ENCODE measurements around the gene ASTL.

The ASTL gene

DNA sequence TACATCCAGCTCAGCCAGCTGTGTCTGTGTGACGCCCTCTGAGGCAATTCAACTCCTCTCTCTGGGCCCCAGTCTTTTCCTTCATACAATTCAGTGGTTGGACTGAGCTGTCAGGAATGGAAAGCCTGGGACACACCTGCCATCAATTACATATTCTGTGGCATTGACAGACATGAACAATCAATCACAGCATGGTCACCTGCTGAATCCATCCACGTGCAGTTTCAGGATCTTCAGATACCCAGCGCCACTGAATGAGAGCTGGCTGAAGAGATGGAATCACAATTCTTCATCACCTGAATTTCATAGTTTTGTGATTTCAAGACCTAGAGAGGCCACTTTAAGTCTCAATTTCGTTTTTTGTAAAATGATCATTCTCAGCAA, 27.1 kb downstream of the ASTL start:
- no peak for DNase-seq

DNA sequence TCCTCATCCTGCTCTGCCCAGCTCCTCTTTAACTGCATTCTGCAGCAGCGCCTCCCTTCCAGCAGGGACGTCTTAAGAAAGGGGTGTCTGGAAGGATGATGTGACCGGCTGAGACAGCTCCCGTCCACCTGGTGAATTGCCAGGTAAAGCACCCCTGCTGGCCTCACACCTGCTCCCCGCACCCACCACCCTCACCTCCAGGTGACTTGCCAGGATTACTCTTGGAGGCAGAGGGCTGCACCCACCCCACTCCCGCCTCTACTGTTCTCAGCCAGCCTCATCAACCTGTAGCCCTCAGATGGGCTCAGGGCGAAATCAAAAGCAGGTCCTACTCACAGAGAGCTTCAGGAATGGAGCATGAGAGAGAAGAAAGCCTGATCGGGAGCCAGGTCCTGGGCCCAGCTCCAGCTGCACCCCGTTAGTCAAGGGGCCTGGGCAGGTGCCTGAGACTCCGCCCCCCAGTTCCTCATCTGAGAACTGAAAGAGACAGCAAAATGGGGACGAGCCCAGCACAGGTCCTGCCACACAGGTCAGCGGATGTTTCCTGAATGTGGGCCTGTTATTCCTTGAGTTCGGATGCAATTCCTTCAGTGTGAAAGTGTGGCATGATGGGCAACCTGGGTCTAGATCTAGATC, 27.6 kb downstream of the ASTL start:
- DNase-seq = no peak

DNA sequence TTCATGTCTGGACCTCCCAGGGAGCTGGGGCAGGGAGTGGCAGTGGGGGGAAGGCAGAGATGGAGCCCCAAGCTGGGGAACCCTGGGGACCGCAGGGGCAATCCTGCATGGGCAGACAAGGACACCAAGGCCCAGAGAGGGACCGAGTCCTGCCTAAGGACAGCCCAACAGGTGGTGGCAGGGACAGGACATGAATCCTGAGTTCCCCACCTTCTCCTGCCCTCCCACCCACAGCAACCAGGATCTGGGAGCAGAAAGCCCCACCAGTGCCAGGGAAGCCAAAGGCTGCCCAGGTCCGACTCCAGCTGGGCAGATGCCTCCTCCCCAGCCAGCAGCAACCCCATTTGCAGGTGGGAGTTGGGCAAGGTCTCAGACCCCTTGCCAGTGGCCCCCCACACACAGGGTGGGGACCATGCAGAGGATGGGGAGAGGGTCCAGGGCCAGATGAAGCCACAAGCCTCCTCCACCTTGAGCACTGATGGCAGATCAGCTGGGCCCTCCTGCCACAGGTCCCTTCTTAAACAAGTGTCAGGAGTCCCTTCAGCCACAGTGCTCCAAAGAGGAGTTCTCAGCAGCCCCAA, 28.3 kb downstream of the ASTL start:
- DNase-seq = no peak

DNA sequence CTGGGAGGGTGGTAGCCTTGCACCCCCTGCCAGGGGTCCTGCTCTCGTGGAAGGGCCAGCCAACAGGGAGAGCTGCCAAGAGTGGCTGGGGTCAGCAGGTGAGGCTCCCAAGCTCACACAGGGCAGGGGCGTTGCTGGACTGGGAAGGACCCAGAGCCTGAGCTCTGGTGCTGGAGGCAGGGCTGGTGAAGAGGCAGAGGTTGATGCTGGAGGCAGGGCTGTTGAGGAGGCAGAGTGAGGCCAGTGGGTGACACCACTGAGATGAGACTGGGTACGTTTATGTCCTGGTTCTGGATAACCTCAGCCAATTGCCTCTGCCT, 29.0 kb downstream of the ASTL start:
- DNase-seq = no peak

DNA sequence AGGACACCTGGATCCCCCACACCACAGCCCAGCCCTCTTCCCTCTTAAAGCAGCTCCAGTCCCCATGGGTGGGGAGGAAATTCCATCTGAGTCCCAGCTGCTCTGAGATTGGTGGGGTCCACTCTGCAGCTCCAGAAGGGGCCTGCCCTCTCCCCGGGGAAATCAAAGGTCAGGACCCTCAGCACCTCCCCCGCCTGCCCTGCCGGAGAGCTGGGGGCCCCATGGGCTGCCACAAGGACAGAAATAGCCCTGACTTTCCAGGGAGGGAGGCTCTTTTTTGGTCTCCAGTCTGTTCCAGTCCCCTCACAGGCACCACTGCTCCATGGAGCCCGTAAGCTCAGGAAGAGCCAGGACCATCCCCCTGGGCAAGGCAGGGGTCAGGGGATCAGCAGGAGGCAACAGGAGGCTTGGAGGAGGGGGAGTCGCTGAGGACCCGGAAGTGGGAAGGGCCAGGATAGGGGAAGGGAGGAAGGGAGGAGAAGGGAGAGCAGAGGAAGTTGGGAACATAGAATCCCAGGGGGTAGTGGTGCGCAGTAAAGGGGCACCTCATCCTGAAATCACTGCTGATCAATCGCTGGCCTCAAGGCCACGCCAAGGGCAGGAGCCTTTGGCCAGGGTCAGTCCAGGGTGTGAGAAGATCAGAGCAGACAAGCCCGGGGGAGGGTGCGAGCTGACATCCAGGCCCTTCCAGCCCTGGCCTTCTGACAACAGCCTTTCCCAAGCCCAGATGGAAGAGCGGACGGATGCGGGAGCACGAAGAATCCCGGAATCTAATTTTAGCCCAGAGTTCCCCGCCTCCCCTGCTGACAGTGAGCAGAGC, 29.6 kb downstream of the ASTL start:
- peak; percentile 42 for DNase-seq

DNA sequence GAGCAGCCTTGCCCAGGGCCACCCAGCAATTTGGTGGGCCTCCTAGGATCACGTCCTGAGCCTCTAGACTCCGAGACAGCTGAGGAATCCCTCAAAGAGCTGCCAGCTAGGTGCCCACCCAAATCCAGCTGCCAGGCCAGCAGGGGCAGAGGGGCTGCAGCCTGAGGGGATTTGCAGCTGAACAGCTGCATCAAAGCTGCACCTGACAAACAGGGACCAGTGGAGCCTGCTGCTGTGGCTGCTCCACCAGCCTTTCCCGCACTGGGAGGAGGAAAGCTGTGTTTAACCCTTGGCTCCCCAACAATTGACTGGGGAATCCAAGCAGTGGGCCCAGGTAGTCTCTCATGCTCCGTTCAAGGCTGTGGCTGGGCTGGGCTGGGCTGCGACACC, 30.2 kb downstream of the ASTL start:
- DNase-seq = no peak

DNA sequence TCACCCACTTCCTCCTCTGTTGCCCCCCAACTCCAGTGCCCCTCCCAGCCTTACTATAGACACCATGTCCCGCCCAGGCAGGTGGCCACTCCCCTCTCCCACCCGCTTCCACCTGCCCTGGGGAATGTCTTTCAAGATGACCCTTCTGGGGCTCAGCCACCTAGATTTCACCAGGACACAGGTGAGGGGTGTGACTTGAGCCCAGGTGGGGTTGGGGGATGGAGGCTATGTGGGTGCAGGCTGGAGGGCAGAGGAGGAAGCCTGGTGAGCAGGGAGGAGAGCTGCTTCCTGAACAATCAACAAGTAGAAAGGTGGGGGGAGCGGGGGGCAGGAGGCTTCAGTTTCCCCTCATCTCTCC, 30.6 kb downstream of the ASTL start:
- no peak for DNase-seq

DNA sequence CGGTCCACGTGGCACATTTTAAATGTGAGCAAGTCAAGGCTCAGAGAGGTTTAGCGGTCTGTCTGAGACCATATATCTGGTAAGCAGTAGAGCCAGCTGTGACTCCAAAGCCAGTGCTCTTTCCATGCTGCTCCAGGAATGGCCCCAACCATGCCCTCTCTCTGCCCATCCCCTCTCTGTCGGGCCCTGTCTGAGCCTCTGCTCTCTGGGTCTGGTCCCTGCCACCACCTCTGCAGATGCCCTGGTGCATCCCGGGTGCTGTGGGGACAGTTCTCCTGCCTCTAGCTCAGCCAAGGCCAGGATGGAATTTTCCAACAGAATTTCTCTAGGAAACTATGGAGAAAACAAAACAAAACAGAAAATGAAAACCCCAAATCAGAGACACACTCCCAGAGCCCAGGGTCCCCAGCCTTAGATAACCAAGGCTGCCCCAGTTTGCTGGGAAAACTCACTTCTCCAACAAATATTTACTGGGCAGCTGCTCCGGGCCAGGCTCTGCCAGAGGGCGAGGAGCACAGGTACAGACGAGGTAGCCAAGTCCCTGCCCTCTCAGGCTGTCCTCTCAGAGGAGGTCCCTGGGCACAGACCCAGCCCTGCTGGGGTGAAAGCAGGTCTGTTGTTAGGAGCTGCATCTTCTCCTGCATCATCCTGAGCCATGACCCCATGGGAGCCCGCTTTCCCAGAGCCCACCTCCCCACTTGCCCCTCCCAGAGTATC, 31.2 kb downstream of the ASTL start:
- DNase-seq = no peak

DNA sequence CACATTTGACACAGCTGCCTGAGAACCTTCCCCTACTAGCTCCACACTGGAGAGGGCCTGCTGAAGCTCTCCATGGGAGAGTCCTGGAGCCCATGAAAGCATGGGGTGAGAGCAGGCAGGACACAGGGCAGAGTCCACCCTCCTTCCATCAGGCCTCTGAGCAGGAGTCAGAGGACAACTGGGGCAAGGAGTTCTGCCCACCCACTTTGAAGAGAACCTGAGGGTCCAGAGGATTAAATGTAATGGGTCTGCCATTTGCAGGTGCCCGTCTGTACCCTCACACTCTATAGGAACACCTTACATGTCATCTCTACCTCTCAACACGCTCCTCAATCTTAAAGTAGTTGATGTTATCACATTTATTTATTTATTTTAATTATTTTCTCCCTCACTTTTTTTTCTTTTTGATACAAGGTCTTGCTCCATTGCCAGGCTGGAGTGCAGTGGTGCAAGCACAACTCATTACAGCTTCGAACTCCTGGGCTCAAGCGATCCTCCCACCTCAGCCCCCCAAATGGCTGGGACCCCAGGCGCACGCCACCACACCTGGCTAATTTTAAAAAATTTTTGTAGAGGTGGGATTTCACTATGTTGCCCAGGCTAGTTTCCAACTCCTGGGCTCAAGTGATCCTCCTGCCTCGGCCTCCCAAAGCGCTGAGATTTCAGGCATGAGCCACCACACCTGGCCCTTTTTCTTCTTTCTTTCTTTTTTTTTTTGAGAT, 32.1 kb downstream of the ASTL start:
- no peak for DNase-seq

DNA sequence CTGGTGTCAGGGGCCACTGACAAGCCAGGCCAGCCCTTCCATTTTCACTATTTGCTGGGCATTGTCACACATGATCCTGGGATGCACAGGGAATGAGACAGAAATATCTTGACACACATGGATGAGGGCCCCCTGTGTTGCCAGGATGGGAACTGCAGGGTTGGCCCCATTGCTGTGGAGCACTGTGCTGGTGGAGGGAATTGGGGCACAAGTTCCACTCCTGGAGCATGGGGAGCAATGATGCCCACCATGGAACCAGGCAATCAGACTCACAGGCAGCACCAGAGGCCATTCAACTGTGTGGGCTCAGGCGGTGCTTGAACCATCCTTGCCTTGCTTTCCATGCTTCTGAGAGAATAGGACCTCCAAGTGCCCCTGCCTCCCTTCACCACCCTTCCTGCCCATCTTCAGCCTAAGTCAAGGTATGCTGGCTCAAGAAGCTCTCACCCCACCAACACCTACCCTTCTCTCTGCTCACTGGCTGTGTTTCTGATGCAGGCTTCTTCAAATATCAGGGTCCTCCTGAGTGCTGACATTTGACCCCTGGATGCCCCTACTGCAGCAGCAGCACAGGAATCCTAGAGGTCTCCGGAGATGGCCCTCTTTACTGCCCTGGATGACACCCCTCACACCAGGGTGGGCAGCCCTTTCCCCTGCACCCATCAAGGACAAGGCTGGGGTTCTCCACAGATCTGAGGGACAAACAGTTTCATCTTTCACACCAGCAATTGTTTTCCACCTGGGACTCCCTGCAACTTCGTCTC, 33.0 kb downstream of the ASTL start:
- DNase-seq = no peak

DNA sequence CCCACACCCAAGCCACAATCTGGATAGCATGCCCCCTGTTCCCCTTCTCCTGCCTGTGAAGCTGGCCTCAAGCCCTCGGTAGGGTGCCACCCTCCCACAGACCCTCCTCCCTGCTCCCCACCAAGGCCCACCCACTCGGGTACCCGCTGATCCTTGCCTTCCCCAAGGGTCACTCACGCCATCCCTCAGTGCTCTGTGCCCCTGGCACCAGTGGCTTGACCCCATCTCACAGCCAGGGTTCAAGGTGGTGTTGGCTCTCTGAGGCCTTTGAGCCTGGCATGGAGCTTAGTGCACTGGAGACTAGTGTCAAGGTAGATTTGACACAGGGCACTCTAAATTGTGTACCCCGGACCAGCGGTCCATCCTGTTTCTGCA, 33.8 kb downstream of the ASTL start:
- no peak for DNase-seq

DNA sequence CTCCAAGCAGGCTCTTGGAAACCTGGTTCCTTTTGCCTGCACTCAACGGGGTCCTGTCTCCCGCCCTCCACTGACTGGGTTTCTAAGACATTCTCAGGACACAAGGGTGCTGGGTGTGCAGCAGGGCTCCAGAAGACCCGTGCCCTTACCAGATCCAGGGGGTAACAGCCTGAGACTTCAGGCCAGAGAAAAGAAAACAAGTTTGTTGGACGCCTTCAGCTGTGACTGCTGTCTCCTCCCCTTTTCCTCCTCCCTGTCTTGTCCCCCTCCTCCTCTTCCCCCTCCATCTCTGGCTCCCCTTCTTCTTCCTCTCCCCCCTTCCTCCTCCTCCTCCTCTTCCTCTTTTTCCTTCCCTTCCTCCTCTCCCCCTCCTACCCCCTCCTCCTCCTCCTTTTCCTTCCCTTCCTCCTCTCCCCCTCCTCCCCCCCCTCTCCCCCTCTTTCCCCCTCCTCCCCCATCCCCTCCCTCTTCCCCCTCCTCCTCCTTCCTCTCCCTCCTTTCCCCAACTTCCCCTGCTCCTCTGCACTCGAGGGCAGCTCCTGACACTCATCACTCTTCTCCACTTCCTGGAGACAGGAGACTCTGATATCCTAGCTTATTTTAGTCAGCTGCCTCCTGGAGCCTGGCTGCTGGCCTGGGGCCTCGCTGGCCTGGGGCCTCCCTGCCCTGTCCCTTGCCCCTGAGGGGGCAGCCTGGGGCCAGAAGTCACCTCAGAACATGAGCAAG, 34.4 kb downstream of the ASTL start:
- DNase-seq = peak; percentile 12

DNA sequence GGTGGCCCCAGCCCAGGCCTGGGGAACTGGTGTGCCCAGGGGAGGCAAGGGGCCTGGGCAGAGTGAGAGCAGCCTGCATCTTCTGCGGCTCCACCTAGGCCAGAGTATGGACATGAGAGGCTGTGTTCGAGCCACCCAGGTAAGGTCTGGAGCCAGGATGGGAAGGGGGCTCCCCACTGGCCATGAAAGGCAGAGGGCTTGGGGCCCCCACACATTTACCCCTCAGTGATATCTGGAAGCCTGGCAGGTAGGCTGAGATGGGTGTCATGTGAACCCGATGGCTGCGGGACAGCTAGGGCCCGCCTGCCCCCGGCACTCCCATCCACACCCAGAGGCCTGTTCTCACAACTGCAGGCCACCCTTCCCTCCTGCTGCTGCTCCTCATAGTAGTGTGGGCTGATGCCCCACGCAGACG, 35.1 kb downstream of the ASTL start:
- no peak for DNase-seq

DNA sequence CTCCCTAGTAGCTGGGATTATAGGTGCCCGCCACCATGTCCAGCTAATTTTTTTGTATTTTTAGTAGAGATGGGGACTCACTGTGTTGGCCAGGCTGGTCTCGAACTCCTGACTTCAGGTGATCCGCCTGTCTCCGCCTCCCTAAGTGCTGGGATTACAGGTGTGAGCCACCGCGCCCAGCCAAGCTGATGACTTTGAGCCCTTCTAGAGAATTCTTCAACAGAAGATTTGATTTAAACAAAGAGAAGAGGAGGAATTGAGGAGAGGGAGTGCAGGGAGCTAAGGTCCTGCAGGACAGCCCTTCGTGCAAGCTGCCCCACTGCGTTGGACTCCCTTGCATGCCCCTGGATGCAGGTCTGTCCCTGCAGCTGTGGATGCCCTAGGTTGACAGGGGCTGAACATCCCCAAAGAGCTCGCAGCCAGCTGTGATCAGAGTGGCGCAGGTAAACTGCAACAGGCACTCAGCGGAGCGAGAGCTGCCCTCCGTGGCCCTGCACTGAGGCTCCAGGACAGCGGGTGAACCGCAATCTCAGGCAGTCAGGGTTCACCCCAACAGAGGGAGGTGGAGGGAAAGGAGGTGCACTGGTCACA, 35.6 kb downstream of the ASTL start:
- no peak for DNase-seq

DNA sequence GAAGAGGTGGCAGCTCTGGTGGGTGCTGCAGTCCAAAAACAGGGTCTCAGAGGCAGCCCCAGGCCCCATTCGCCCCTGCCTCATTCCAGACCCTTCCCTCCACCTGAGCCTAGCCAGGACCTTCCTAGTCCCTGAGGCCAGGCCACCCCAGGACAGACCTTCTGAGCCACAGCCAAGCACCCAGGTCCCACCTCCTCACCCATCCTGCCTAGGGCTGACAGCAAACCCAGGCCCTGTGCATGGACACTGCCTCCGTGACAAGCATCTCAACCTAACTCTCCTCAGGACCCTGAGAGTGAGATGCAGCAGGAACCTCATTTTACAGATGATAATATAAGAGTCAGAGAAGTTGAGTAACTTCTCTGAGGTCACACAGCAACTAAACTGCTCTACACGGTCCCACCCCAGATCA, 37.4 kb downstream of the ASTL start:
- DNase-seq = no peak

DNA sequence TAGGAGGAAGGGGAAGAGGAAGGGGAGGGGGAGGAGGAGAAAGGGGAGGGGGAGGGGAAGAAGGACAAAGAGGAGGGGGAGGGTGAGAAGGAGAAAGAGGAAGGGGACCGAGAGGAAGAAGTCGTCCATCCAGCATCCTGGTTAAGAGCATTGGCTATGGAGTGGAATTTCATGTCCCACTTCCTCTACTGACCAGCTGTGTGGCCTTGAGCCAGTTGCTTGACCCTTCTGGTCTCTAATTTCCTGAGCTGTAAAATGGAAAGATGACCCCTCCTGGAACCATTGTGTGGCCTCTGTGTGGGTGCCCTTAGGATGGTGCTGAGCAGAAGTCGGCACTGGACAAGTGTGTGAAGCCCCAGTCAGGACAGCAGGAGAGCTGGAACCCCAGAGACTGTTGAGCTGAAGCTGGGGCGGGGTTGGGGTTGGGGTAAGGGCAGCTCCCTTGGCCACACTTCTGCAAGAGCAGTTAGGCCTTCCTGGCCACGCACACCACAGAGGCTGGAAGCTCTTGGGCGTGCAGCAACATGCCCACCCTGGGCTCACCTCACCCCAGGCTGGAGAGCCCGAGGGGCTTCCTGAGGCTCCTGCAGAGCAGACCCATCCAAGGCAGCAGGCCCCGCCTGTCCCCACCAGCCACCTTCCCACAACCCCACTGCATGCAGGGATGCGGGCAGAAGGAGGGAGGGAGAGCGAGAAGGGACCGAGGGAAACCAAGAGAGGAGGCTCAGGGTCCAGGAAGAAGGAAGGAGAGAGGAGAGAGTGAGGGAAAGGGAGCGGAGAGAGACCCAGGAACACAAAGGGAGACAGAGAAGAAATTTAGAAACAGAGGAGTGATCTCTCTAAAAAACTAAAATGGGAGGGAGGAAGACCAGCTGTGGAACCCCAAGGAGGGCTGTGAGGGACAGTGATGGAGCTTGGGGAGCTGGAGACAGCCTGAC, 38.2 kb downstream of the ASTL start:
- DNase-seq = no peak

DNA sequence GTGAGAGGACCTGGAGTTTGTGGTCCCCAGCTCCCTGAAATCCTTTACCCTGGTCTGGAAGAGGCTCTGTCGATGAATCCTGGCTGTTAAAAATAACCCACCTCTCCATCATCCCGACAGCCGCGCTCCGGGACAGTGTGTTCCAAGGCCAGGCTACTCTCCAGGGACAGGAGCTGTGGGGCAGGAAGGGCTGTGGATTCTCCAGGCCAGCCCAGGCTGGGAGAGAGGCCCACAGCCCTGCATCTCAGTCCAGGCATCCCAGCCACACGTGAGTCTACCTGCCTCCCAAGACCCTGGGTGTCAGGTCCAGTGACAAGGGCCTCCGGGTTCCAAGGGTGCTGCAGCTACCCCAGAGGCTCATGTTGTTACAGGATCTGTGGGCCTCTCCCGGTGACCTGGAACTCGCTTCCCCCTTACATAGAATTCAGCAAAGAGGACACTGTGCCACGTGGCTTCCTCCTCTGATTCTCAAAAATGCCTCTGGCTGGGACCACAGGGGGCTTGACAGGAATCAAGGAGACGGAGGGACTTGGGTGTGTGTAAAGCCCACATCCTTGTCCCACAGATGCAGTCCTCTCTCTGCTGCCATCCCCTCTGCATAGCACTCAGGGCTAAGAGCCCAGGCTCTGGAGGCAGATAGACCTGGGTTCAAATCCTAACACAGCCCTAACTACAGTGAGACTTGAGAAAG, 39.3 kb downstream of the ASTL start:
- DNase-seq = no peak

DNA sequence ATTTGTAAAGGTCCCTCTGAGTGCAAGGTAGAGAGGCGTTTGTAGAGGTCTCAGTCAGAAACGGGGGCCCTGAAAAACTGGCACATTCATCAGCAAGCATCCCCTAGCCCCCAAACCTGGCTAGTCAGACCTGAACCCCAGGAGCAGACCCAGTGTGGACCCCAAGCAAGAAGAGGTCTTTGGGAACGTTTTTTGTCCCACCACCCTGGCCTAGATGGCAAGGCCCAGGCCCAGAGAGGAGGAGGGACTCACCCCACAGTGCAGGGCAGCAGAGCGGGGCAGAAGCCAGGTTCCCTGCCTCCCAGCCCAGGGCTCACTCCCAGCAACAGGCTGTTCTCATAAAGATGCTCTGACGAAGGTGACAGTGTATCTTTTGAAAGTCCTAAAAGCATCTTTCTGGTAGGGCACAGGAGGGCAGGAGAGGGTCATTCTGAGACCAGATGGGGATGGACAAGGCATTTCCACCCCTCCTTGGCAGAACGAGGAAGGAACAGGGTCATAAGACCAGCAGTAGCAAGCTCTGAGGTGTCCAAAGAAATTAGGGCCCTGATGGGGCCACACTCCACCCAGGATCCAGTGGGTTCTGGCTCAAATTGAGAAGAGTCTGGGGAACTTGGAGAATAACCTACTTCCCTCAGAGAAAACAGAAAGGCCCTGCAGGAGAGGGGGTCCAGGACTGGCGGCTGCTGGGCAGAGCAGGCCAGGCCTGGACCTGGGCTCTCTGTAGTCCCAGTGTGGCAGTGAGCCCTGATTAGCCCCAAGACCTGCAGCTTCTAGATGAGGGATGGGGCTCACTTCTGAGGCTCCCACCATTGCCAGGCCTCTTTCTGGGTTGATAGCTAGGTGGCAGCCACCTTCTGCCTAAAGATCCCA, 40.1 kb downstream of the ASTL start:
- no peak for DNase-seq

DNA sequence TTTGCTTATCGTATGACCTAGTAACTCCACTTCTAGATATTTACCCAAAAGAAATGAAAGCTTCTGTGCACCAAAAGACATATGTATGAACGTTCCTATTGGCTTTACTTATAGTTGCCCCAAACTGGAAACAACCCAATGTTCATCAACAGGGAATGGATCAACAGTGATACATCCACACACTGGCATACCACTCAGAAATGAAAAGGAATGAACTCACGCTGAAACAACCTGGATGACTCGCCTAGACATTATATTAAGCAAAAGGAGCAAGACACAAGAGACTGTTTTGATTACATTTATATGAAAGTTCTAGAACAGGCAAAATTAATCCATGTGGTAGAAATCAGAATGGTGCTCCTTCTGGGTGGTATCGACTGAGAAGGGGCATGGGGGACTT, 40.9 kb downstream of the ASTL start:
- DNase-seq = no peak
